ENCODE measurements around the gene PID1.

- TF ChIP-seq CTCF (IDR thresholded peaks at IDR 0.05) (no peak), POLR2A (IDR thresholded peaks at IDR 0.05) (no peak), POLR2AphosphoS5 (IDR thresholded peaks at IDR 0.05) (no peak)
Observed at GRCh38 chr2:229022652-229023051, 248.4 kb downstream of the PID1 start.

All from sigmoid colon (tissue), 4 donors.